ENCODE data around the gene FAF1.

- TF ChIP-seq CTCF (conservative IDR thresholded peaks at IDR 0.05; ENCODE audit: low read length) = no peak
- TF ChIP-seq EZH2phosphoT487 (IDR thresholded peaks at IDR 0.05; ENCODE audit: borderline replicate concordance, low read depth, low read length) = no peak
These were observed 217.5 kb downstream of the FAF1 start for GRCh38 chr1:50742523-50742922.

All from OCI-LY7 (cell line).